Femur (tissue), 1 donor: ENCODE data around the gene FDX1.
A peak's percentile ranks its signal among the peaks of the same experiment; 100 is the strongest.

Experiments
- DNase-seq: peaks from one replicate; pipeline ENCODE4 v3.0.0-alpha.2; 2017

Gene FDX1

GRCh38 chr11:110470716-110471115 lies 41.0 kb downstream of the FDX1 start:
- no peak for DNase-seq

DNA sequence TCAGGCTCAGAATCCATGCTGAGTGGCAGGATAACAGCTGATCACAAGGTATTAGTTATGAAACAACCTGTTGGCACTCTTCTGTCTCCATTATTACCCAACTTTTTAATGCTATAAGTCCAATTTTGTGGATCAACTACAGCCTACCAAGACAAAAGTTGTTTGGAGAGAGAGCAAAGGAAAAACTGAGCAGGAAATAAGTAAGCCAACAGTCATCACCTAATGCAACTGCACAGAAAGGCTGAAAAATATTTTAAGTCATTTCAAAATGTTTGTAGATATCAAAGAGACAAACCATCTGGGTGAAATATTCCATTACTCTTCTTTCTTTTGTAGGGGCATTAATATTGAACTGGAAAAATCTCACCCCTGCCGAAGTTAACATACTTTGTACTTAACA lies 41.6 kb downstream of the FDX1 start:
- DNase-seq: no peak

- no peak for DNase-seq
Measured at GRCh38 chr11:110472858-110473257, 43.1 kb downstream of the FDX1 start.

DNA sequence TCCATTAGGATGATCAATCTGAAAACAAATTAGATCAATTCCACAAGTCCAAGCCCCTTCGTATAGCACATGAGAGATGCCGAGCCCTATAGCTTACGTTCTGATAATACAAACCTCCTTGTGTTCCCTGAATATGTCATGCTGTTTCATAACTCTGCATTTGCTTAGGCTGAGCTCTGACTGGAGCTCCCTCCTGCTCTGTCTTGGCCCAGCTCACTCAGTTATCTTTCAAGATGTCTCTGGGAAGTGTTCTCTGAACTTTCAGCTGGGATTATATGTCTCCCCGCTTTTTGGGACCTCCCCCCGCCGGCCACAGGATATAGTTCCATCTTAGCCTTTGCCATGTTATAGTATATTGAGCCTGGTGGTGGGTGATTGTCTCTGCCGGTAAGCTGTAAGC lies 44.0 kb downstream of the FDX1 start:
- no peak for DNase-seq

DNA sequence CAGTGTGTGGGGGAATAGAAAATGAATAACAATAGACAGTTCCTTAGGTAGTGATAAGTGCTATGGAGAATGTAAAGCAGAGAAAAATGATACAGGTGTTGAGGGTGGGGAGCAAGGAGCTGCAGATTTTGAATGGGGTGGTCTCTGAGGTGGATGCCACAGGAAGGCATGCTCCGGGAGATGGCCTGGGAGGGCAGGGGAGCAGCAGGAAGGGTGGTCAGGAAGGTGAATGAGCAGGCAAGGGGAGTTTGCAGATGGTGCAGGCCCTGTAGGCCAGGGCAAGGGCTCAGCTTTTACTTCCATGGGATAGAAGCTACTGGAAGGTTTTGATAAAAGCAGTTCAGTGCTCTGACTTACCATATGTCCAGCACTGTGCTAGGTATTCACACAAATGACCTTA lies 44.8 kb downstream of the FDX1 start:
- no peak for DNase-seq

- no peak for DNase-seq
Measured at GRCh38 chr11:110475671-110476070, 45.9 kb downstream of the FDX1 start.

DNA sequence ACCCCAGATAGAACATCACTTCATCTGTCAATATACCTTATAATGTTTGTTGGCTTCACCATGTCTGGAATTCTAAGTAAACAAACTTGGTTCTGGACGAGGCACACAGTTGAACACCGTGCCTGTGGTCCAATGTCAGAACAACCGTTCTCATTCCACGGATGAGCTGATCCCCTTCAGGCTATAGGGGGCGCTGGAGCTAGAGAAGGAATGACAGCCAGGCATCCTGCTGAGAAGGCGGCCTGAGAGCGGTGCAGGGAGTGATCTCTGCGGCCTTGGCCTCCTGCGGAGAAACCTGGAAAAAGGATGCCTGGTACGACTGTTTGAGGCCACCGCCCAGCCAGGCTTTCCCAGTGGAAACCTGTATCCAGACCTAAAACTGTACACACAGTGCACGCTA lies 48.7 kb downstream of the FDX1 start:
- no peak for DNase-seq

GRCh38 chr11:110479108-110480101 lies 49.7 kb downstream of the FDX1 start:
- no peak for DNase-seq

DNA sequence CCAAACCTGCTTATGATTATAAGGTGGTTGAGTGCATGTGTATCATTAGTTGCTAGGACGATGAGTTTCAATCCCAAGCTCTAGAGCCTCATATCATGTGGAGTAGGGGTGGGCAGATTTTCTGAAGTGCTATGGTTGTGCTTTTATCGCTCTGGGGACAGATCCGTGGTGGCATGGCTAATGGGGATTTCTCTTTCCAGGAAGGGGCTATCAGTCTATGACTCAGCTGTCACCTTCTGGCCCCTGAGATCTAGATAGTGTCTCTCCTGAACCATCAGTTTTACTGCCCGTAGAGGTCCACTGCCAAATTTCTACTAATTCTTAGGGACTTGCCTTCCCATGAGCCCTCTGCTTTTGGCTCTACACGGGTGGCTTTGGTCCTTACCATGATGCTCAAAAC lies 51.8 kb downstream of the FDX1 start:
- DNase-seq: no peak

GRCh38 chr11:110486156-110486555 lies 56.4 kb downstream of the FDX1 start:
- no peak for DNase-seq

GRCh38 chr11:110488446-110488845 lies 58.7 kb downstream of the FDX1 start:
- no peak for DNase-seq

DNA sequence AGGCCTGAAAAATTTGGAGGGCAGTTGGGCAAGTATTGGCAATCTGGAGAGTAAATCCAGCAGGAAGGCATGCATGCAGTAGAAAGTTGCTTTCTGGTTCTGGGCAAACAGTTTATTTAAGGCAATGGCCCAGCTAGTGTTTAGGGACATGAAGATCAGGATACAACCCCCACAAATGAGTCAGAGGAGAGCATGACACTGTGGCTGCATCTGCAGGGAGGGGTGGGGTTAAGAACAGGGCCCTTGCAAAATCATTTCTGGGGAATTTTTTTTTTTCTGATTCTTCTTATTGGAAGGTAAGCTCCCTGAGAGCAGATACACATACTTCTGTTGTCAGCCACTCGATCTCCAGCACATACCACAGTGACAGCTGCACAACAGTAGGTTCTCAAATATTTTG lies 61.1 kb downstream of the FDX1 start:
- DNase-seq: no peak

GRCh38 chr11:110491577-110492320 lies 62.0 kb downstream of the FDX1 start:
- peak; percentile 80 for DNase-seq

DNA sequence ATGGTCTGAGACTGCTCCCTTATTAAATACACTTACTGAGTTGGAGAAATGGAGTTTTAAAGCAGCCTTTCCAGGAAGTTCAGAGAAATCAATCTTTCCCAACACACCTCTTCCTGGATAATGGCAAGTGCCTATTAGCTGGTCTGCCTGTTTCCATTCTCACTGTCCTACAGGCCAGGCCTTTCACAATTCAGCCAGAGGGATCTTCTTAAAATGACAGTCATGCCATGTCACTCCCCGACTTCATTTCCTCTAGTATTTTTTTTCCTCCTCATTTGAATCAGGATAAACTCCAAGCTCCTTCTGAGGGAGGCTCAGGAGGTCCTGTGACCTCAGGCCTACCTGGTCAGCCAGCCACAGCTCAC lies 62.6 kb downstream of the FDX1 start:
- DNase-seq: no peak

DNA sequence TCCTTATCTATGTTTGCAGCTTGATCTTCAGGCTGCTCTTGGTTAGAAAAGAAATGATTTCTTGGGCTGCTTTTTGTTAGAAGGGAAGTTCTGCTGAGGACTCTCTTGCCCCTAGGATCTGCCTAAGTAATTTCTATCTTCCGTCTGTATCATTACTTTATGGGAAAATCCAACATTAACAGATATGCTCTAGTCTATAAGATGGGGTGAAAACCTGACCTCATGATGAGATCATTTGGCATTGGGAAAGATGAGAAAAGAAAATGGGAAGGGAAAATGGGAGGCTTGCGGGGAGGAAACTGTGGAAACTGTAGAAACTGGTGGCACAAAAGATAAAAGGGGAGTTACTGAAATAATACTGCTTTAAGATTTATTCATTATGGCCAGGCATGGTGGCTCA lies 63.6 kb downstream of the FDX1 start:
- no peak for DNase-seq

GRCh38 chr11:110497231-110497978 lies 67.7 kb downstream of the FDX1 start:
- no peak for DNase-seq

GRCh38 chr11:110501428-110501827 lies 71.7 kb downstream of the FDX1 start:
- no peak for DNase-seq

DNA sequence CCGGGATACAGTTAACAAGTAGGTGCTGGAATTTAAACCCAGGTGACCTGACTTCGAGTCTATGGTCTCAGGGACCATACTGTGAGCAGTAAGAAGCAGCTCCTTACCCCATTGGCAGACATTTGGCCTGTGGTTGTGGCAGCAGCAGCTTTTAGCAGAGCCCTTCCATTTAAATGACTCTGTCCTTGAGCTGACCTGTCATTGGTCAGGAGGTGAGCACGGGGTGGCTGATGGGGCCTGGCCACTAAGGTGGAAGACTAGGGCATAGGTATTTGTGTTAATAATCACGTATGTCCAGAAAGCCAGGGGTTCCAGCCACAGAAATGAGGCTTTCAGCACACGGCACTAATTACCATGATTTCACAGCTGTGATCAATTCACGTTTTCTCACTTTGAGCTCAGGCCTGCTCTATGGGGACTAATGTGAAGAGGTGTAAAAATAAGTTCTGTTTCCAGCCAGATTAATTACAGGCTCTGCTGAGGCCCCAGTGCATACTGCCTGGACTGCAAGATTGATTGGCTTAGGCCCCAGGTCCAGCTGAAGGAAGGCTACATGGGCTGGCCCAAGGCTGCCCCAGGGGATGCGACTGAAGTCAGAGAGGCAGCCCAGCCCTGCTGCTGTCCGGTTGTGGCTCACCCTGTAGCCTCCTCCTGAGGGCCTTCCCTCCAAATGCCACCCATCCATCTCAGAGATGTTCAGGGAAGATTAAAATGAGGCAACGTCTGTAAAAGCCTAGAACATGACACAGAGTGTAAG lies 76.0 kb downstream of the FDX1 start:
- peak; percentile 29 for DNase-seq

DNA sequence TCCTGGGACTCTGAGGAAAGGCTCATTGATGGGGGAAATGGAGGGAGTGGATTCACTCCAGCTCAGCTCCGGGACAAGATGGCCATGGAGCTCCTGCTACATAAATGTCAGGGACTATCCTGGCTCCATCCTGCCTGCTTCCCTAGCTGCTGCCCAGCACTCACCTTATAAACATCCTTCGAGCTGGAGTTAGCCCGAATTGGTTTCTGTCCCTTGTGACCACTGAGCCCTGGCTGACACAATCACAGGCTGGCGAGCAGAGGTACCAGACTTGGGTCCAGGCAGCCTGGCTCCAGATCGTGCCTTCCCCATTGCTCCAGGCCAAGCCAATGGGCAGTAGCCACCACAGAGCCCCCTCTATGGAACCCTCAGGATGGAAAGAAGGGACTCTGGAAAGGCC lies 77.6 kb downstream of the FDX1 start:
- DNase-seq: no peak

DNA sequence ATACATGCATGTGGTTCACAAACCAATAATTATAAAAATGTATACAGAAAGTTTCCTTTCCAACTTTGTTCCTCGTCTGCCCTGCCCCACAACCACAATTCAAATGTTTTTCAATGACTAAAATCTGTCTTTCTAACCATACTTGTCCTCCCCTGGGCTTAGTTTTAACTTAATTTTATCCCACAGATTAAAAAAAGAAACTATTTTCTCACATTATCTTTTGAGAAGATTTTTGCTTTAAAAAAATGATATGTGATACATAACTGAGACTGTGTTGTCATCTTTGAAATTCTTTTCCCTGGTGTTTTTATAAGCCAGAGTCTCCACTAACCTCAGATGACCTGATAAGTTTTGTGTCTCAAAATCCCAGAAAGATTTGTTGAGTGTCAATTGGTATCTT lies 79.0 kb downstream of the FDX1 start:
- no peak for DNase-seq

- no peak for DNase-seq
Measured at GRCh38 chr11:110509472-110509871, 79.7 kb downstream of the FDX1 start.

DNA sequence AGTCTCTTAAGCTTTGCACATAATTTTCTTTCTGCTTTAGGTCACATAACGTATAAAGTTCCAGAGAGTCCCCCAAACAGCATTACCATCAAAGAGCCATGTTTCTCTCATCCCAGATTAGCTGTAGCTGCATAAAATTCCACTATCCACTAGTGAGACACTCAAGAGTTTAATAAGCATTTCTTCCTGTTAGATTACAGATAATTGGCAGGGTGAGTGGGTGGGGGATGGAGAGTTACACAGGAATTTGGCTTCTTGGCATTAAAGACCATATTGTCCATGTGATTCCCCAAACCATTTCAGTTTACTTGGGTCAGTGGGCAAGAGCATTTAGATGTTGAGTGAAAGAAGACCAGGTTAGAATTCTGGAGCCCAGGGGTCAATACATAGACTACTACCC lies 82.3 kb downstream of the FDX1 start:
- no peak for DNase-seq
